HepG2 (cell line): Measurements from ENCODE around the gene DAZAP1. TPM values are rescaled to one million over a fixed set of nuclear protein-coding genes. Genes with fewer than 3 reads are reported as not detected.
A peak's percentile ranks its signal among the peaks of the same experiment; 100 is the strongest.

Source experiments
- ARHGAP35 ChIP-seq: sonication (generic); formaldehyde crosslinking; IDR thresholded peaks from 2 replicates; pipeline ENCODE4 v1.9.0; 2022; ENCODE audit warnings: mild to moderate bottlenecking, inconsistent platforms, moderate library complexity, missing genetic modification reagents, borderline replicate concordance
- BATF2 ChIP-seq: sonication (generic); formaldehyde crosslinking; IDR thresholded peaks from 2 replicates; pipeline ENCODE4 v1.8.0; 2022; ENCODE audit warnings: mild to moderate bottlenecking, missing genetic modification reagents, moderate library complexity
- ESRRA ChIP-seq: sonication (generic); formaldehyde crosslinking; IDR thresholded peaks from 2 replicates; pipeline ENCODE4 v1.5.1; 2020; ENCODE audit warnings: mild to moderate bottlenecking, low read depth, missing genetic modification reagents
- FOXJ3 ChIP-seq: sonication (generic); formaldehyde crosslinking; IDR thresholded peaks from 2 replicates; pipeline ENCODE4 v1.4.0; 2020; ENCODE audit warnings: missing genetic modification reagents, mild to moderate bottlenecking, borderline replicate concordance
- NFE2L1 ChIP-seq: sonication (generic); formaldehyde crosslinking; IDR thresholded peaks from 2 replicates; pipeline ENCODE4 v1.4.0; 2020; ENCODE audit warnings: missing genetic modification reagents, mild to moderate bottlenecking, borderline replicate concordance
- RFX1 ChIP-seq: fragments of 450-650 bp; IDR thresholded peaks from 2 replicates; pipeline ENCODE4 v1.6.1; 2017
- SP1 ChIP-seq, 2 experiments: fragments of 450-650 bp in 1 of 2; sonication (generic) in 1 of 2; formaldehyde crosslinking in 1 of 2; IDR thresholded peaks; 2 replicates each; pipeline versions ENCODE4 v1.4.0 to v1.6.1; 2016 to 2020; ENCODE audit warnings: missing genetic modification reagents in 1 of 2
- YEATS4 ChIP-seq: sonication (generic); formaldehyde crosslinking; IDR thresholded peaks from 2 replicates; pipeline ENCODE4 v1.4.0; 2020; ENCODE audit warnings: missing genetic modification reagents, borderline replicate concordance
- ZBTB21 ChIP-seq: sonication (generic); formaldehyde crosslinking; IDR thresholded peaks from 2 replicates; pipeline ENCODE4 v1.4.0; 2020; ENCODE audit warnings: missing genetic modification reagents
- ZMYM3 ChIP-seq: sonication (generic); formaldehyde crosslinking; IDR thresholded peaks from 2 replicates; pipeline ENCODE4 v1.5.1; 2020; ENCODE audit warnings: mild to moderate bottlenecking, missing genetic modification reagents
- ZMYM4 ChIP-seq: sonication (generic); formaldehyde crosslinking; IDR thresholded peaks from 2 replicates; pipeline ENCODE4 v1.8.1; 2023; ENCODE audit warnings: mild to moderate bottlenecking, missing genetic modification reagents
- ZNF281 ChIP-seq: sonication (generic); formaldehyde crosslinking; IDR thresholded peaks from 2 replicates; pipeline ENCODE4 v1.4.0; 2020; ENCODE audit warnings: missing genetic modification reagents, borderline replicate concordance
- ZNF33A ChIP-seq: sonication (generic); formaldehyde crosslinking; IDR thresholded peaks from 2 replicates; pipeline ENCODE4 v1.5.1; 2020; ENCODE audit warnings: missing genetic modification reagents, mild to moderate bottlenecking, moderate library complexity, borderline replicate concordance
- ZNF557 ChIP-seq: sonication (generic); formaldehyde crosslinking; IDR thresholded peaks from 2 replicates; pipeline ENCODE4 v1.4.0; 2020; ENCODE audit warnings: missing genetic modification reagents
- ZNF570 ChIP-seq: sonication (generic); formaldehyde crosslinking; IDR thresholded peaks from 2 replicates; pipeline ENCODE4 v1.4.0; 2020; ENCODE audit warnings: mild to moderate bottlenecking, missing genetic modification reagents, borderline replicate concordance
- ZNF629 ChIP-seq: sonication (generic); formaldehyde crosslinking; conservative IDR thresholded peaks from 2 replicates; pipeline ENCODE4 v1.5.0; 2020; ENCODE audit warnings: missing genetic modification reagents
- ZNF746 ChIP-seq: sonication (generic); formaldehyde crosslinking; IDR thresholded peaks from 2 replicates; pipeline ENCODE4 v1.8.0; 2022; ENCODE audit warnings: mild to moderate bottlenecking, missing genetic modification reagents
- ZZZ3 ChIP-seq: sonication (generic); formaldehyde crosslinking; IDR thresholded peaks from 2 replicates; pipeline ENCODE4 v1.4.0; 2020; ENCODE audit warnings: missing genetic modification reagents, mild to moderate bottlenecking, borderline replicate concordance
- polyA plus RNA-seq, 8 experiments: library from polyadenylated mRNA; depleted of rRNA in 3 of 8; stranded (reverse) in 7 of 8; unstranded in 1 of 8; fragments of >200 nt; fragmentation: Illumina TruSeq in 4 of 8; extraction: Trizol in 4 of 8; gene quantifications; 2 replicates each; pipeline versions ENCODE4 v1.2.1 to v1.2.3, GENCODE V29; 2011 to 2016; ENCODE audit warnings: low read depth in 4 of 8, missing spikeins in 1 of 8, mixed read lengths in 1 of 8; ENCODE audit not compliant: insufficient read depth in 1 of 8
- total RNA-seq, 5 experiments: library from RNA; depleted of rRNA; stranded (reverse); fragments of >200 nt; fragmentation: Illumina TruSeq; extraction: Trizol; gene quantifications; 2 replicates each; pipeline ENCODE4 v1.2.3, GENCODE V29; 2016; ENCODE audit warnings: low read depth in 1 of 5
- TF ChIP-seq, protein P1 (sequence below): sonication (generic); formaldehyde crosslinking; IDR thresholded peaks from 2 replicates; pipeline ENCODE4 v1.5.1; 2020; ENCODE audit warnings: missing genetic modification reagents, mild to moderate bottlenecking, borderline replicate concordance
- TF ChIP-seq, protein P2 (sequence below), 2 experiments: IDR thresholded peaks; 2 replicates each; pipeline ENCODE4 v1.6.1; 2011 to 2012; ENCODE audit warnings: low read length in 2 of 2, borderline replicate concordance in 1 of 2, low read depth in 1 of 2, mild to moderate bottlenecking in 1 of 2, moderate library complexity in 1 of 2

DAZAP1 gene
- total and polyA plus RNA-seq, 2 of the 13 experiments (the other 11 are each of a cell fraction or from before 2014, with no cell fraction given) = 63.3 to 79.2 TPM

DNA sequence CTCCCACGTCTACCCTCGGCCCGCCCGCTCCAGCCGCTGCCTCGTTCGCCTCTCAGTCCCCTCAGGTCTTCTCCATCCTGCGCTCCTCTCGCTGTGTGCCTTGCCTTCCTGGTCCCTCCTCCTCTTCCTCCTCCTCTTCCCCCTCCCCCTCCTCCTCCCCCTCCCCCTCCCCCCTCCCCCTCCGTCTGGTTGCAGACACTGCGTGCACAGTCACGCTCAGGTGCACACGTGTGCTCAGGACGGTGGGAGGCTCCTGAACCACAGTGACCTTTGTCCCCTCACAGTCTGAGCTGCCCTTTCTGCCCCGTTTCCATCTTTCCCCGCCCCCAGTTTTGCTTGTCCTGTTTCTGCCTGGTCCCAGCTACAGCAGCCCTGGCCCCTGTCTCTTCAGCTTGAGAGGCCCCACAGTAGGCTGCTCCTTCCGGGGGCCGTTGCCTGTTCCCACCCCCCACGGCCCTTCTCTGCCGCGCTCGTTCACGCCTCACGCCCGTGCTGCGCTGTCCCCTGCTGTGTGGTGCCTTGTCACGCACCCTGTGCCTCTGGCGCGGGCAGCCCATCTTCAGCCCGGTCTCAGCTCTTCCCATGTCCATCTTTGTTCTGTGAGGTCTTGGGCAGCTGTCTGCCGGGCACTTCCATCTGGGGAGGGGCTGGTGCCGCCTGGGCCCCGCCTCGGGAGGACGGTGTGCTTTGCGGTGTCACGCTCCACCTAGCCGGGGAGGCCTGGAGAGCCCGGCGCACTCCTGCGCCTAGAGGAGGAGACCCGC is 17.0 kb downstream of the DAZAP1 start (continued):
- TF ChIP-seq ZNF570 (CRISPR knock-in tag) (no peak), ZNF629 (CRISPR knock-in tag) (no peak), BATF2 (CRISPR knock-in tag) (no peak), RFX1 (no peak), YEATS4 (CRISPR knock-in tag) (peak; percentile 42; the same call in 1 of the 2 replicates), ZMYM4 (CRISPR knock-in tag) (no peak), ZNF33A (CRISPR knock-in tag) (no peak), ARHGAP35 (CRISPR knock-in tag) (no peak), SP1 (IDR thresholded peaks at IDR 0.05) (no peak), SP1 (CRISPR knock-in tag; IDR thresholded peaks at IDR 0.05) (no peak; the same call in 1 of the 2 replicates), ZNF557 (no peak), ESRRA (0 out of 2 replicates have a peak, but pooled peaks have one; percentile 65), ZNF281 (CRISPR knock-in tag) (peak; percentile 86; the same call in 1 of the 2 replicates), FOXJ3 (no peak), ZBTB21 (CRISPR knock-in tag) (no peak), ZZZ3 (CRISPR knock-in tag) (no peak), ZNF746 (peak; percentile 82), ZMYM3 (CRISPR knock-in tag) (no peak), NFE2L1 (CRISPR knock-in tag) (no peak)
- TF ChIP-seq, protein P1, sequence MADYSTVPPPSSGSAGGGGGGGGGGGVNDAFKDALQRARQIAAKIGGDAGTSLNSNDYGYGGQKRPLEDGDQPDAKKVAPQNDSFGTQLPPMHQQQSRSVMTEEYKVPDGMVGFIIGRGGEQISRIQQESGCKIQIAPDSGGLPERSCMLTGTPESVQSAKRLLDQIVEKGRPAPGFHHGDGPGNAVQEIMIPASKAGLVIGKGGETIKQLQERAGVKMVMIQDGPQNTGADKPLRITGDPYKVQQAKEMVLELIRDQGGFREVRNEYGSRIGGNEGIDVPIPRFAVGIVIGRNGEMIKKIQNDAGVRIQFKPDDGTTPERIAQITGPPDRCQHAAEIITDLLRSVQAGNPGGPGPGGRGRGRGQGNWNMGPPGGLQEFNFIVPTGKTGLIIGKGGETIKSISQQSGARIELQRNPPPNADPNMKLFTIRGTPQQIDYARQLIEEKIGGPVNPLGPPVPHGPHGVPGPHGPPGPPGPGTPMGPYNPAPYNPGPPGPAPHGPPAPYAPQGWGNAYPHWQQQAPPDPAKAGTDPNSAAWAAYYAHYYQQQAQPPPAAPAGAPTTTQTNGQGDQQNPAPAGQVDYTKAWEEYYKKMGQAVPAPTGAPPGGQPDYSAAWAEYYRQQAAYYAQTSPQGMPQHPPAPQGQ (CRISPR knock-in tag) = no peak
- TF ChIP-seq, protein P2, sequence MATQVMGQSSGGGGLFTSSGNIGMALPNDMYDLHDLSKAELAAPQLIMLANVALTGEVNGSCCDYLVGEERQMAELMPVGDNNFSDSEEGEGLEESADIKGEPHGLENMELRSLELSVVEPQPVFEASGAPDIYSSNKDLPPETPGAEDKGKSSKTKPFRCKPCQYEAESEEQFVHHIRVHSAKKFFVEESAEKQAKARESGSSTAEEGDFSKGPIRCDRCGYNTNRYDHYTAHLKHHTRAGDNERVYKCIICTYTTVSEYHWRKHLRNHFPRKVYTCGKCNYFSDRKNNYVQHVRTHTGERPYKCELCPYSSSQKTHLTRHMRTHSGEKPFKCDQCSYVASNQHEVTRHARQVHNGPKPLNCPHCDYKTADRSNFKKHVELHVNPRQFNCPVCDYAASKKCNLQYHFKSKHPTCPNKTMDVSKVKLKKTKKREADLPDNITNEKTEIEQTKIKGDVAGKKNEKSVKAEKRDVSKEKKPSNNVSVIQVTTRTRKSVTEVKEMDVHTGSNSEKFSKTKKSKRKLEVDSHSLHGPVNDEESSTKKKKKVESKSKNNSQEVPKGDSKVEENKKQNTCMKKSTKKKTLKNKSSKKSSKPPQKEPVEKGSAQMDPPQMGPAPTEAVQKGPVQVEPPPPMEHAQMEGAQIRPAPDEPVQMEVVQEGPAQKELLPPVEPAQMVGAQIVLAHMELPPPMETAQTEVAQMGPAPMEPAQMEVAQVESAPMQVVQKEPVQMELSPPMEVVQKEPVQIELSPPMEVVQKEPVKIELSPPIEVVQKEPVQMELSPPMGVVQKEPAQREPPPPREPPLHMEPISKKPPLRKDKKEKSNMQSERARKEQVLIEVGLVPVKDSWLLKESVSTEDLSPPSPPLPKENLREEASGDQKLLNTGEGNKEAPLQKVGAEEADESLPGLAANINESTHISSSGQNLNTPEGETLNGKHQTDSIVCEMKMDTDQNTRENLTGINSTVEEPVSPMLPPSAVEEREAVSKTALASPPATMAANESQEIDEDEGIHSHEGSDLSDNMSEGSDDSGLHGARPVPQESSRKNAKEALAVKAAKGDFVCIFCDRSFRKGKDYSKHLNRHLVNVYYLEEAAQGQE (IDR thresholded peaks at IDR 0.05; ENCODE audit: borderline replicate concordance in 1 of 2, low read depth in 1 of 2, low read length in 2 of 2) = 0 out of 4 replicates have a peak, but pooled peaks of 1 of the 2 experiments have one; percentile 30
